NCI-H2196 (cell line): ENCODE measurements around the gene ST3GAL6.

ENCODE experiments used
- DNase-seq: peaks from one replicate; lab custom pipeline; 2025; ENCODE audit not compliant: unreplicated experiment; lab: John Stamatoyannopoulos, UW

Gene ST3GAL6

GRCh38 chr3:98843266-98843959, 80.3 kb downstream of the ST3GAL6 start:
- DNase-seq, result no peak
